Measurements from ENCODE around the gene CYB5D1.

The CYB5D1 gene

DNA sequence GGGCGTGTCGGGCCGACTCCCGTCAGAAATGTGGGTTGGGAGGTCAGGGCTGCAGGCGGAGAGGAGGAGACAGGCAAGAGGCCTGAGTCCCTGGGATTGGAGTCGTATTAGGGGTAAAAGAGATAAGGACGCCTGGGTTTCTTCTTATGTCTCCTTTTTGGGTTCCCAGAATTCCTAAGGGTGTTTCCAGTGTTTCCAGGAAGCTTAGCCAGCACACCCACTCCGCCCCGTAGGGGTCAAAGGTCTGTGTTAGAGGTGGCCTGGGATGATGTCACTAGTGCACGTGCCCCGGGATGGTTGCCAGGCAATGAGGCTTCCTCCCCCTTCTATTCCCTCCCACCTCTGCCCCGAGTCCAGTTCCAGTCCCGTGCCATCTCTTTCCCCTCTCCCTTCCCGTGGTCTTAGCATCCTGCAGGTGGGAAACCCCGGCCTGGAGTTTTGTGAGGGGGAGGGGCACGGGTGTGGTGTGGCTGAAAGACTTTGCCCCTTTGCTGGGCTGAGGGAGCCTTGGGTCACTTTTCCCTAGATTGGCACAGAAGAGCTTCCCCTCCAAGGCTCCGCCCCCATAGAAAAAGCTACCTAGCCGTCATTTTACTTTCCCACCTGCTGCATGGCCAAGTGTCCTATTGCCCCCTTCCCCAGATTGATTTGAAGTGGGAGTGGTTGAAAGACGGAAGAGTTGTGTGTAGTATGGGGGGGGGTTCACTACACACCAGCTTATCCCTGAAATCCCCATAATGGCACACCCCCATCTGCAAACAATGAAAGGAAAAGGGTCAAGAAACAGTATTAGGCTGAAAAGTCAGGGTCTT lies 21.0 kb upstream of the CYB5D1 start:
- TF ChIP-seq PPARA (CRISPR knock-in tag; IDR thresholded peaks at IDR 0.05; ENCODE audit: borderline replicate concordance): no peak
- TF ChIP-seq PATZ1 (CRISPR knock-in tag; IDR thresholded peaks at IDR 0.05; ENCODE audit: borderline replicate concordance): peak; percentile 74; the same call in 1 of the 2 replicates
- TF ChIP-seq ARNTL (CRISPR knock-in tag; IDR thresholded peaks at IDR 0.05; ENCODE audit: borderline replicate concordance, low read depth): peak; percentile 83
- TF ChIP-seq GLIS3 (CRISPR knock-in tag; IDR thresholded peaks at IDR 0.05): no peak
- peak; percentile 28 for ATAC-seq

GRCh38 chr17:7837408-7838088 lies 20.3 kb upstream of the CYB5D1 start:
- TF ChIP-seq ZFP3 (CRISPR knock-in tag; IDR thresholded peaks at IDR 0.05) (0 out of 2 replicates have a peak, but pooled peaks have one; percentile 49), BACH2 (CRISPR knock-in tag; IDR thresholded peaks at IDR 0.05; ENCODE audit: borderline replicate concordance) (no peak)
- ATAC-seq: no peak

DNA sequence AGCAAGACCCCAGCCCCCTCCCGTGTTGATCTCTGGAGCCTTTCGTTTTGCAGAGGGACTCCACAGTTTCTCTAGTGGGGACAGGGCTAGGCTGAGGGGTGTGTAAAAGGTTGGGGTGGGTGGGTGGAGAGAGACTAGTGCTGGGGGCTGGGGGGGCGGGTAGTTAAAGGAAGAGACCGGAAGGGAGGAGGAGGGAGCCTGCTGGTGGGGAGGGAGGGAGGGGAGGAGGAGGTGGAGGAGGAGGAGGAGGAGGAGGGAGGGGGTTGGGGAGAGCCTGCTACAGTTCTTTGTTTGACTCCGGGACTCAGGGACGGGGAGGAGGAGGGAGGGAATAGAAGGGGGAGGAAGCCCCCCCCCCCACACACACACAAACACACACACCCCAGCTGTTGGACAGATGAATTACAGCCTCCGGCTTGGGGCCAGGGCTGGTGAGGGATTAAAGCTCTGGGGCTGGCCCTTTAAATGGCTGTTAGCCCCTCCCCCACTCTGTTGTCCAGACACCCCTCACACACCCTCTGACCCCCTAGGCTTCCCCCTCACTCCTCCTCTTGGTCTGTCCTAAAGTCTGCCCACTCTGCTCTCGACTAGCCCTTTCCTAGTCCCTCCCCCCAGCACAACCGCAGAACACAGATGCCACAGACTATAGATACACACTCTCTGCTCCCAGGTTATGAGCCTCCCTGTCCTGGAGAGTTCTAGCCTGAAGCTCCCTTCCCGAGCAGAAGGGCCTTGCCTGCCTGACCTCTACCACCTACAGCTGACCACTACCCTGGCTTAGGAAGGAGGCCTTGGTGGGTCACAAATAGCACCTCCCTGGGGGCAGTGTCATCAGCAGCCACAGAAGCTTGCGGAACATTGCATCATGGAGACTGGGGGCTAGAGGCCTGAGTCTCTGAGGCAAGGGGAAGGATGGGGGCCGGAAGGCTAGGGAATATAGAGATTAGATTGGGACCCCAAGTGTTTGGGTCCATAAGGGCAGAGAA lies 19.4 kb upstream of the CYB5D1 start:
- no peak for ATAC-seq
- TF ChIP-seq ARNTL (CRISPR knock-in tag; IDR thresholded peaks at IDR 0.05; ENCODE audit: borderline replicate concordance, low read depth): no peak
- TF ChIP-seq RARB (CRISPR knock-in tag; IDR thresholded peaks at IDR 0.05): no peak
- no peak for TF ChIP-seq ZNF70 (CRISPR knock-in tag; IDR thresholded peaks at IDR 0.05)

GRCh38 chr17:7839190-7839875 lies 18.5 kb upstream of the CYB5D1 start:
- ATAC-seq: no peak
- no peak for TF ChIP-seq OSR1 (CRISPR knock-in tag; IDR thresholded peaks at IDR 0.05)
- TF ChIP-seq ZC3H10 (CRISPR knock-in tag; IDR thresholded peaks at IDR 0.05): no peak
- TF ChIP-seq ISL1 (CRISPR knock-in tag; IDR thresholded peaks at IDR 0.05): no peak
- TF ChIP-seq PPARA (CRISPR knock-in tag; IDR thresholded peaks at IDR 0.05; ENCODE audit: borderline replicate concordance): no peak
- TF ChIP-seq CREB5 (CRISPR knock-in tag; IDR thresholded peaks at IDR 0.05; ENCODE audit: low read depth): no peak
- no peak for TF ChIP-seq ZFP30 (CRISPR knock-in tag; IDR thresholded peaks at IDR 0.05)
- no peak for TF ChIP-seq ZNF70 (CRISPR knock-in tag; IDR thresholded peaks at IDR 0.05)
- TF ChIP-seq, protein P1, sequence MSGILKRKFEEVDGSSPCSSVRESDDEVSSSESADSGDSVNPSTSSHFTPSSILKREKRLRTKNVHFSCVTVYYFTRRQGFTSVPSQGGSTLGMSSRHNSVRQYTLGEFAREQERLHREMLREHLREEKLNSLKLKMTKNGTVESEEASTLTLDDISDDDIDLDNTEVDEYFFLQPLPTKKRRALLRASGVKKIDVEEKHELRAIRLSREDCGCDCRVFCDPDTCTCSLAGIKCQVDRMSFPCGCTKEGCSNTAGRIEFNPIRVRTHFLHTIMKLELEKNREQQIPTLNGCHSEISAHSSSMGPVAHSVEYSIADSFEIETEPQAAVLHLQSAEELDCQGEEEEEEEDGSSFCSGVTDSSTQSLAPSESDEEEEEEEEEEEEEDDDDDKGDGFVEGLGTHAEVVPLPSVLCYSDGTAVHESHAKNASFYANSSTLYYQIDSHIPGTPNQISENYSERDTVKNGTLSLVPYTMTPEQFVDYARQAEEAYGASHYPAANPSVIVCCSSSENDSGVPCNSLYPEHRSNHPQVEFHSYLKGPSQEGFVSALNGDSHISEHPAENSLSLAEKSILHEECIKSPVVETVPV (CRISPR knock-in tag; IDR thresholded peaks at IDR 0.05): no peak
- TF ChIP-seq CSDC2 (CRISPR knock-in tag; IDR thresholded peaks at IDR 0.05): no peak

GRCh38 chr17:7839876-7840261 lies 17.9 kb upstream of the CYB5D1 start:
- no peak for TF ChIP-seq ISL1 (CRISPR knock-in tag; IDR thresholded peaks at IDR 0.05)
- TF ChIP-seq SNAI2 (CRISPR knock-in tag; IDR thresholded peaks at IDR 0.05): no peak
- TF ChIP-seq ZNF565 (CRISPR knock-in tag; conservative IDR thresholded peaks at IDR 0.05; ENCODE audit: low read depth): no peak

More at GRCh38 chr17:7839876-7840261, 17.9 kb upstream of the CYB5D1 start:
- ATAC-seq: no peak

Measured in SK-N-SH treated with all-trans-retinoic acid at 6 μM for 48 hours (cell line).